ENCODE results near the gene RRP7A. TPM values are rescaled to one million over a fixed set of nuclear protein-coding genes. Genes with fewer than 3 reads are reported as not detected.
"Not testable (repeated sequence)": the region's sequence is repeated elsewhere in the genome, so short reads cannot be mapped to it uniquely, and the experiment has no call there.

Gene RRP7A
- total RNA-seq, 2 donors from 2014 or later, result 28.6 to 79.4 TPM

DNA sequence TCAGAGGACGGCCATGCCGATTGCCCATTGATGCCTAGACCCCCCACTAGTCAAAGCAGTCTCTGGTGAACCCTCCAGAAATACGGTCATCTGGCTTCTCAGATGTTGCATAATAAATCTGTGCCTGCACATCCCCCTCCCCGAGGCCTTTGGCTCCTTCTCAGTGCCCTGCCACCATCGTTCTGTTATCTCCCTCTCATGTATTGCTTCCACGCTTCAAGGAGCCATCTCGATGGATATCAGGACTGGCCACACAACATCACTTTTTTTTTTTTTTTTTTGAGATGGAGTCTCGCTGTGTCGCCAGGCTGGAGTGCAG lies 1.6 kb upstream of the RRP7A start:
- no peaks in the 10 kb centered on the region for H3K27me3 ChIP-seq
- H3K9ac ChIP-seq (ENCODE audit: low read depth in 2 of 2, low read length in 2 of 2), result no peak overlapping the region
- TF ChIP-seq, protein P1, sequence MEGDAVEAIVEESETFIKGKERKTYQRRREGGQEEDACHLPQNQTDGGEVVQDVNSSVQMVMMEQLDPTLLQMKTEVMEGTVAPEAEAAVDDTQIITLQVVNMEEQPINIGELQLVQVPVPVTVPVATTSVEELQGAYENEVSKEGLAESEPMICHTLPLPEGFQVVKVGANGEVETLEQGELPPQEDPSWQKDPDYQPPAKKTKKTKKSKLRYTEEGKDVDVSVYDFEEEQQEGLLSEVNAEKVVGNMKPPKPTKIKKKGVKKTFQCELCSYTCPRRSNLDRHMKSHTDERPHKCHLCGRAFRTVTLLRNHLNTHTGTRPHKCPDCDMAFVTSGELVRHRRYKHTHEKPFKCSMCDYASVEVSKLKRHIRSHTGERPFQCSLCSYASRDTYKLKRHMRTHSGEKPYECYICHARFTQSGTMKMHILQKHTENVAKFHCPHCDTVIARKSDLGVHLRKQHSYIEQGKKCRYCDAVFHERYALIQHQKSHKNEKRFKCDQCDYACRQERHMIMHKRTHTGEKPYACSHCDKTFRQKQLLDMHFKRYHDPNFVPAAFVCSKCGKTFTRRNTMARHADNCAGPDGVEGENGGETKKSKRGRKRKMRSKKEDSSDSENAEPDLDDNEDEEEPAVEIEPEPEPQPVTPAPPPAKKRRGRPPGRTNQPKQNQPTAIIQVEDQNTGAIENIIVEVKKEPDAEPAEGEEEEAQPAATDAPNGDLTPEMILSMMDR (IDR thresholded peaks at IDR 0.05), result no peak
- H3K9me3 ChIP-seq, result no peaks in the 10 kb centered on the region
- intact Hi-C loops (cut with DNase I), result no loop called here
- H3K4me3 ChIP-seq, result no peak overlapping the region
- DNase-seq, result no peak
- H3K36me3 ChIP-seq, result no peaks in the 10 kb centered on the region
- no peak overlapping the region for H3K27ac ChIP-seq
- H3K4me1 ChIP-seq, result no peaks in the 10 kb centered on the region

DNA sequence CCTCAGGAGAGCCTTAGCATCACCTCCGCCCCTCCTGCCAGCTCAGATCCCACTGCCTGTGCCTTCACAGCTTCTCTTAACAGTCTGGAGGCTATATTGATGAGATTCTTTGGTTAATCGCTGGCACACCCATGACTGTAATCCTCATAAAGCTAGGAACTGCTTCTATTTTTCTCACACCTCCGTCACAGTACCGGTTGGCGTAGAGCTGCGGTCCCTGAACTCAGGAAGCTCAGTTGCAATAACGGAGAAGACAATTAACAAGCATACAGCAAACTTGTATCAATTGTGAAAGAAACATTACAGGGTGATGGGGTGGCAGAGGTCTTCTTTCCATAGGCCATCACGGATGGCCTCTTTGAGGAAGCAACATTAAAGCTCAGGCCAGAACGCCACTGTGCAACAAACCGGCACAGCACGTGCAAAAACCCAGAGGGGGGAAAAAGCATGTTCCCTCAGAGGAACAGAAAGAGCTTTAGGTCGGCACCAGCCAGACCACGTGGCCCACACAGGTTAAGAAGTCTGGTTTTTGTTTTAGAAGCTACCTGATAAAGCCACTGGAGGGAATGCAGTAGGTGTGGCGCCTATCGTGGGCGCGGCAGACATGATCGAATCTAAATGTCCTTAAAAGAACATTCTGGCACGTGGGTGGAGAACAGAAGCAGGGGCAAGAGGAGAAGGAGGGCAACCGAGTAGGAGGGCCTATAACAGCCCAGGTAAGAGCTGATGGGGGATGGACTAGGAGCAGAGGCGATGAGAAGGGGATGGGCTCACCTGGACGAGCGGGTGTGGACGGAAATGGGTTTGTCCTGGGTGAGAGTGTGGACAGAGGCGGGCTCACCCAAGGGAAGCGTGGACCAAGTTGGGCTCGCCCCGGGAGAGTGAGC lies 715 bp downstream of the RRP7A start:
- H3K27me3 ChIP-seq; H3K4me1 ChIP-seq; H3K9me3 ChIP-seq; H3K36me3 ChIP-seq; intact Hi-C loops (cut with DNase I): not testable (repeated sequence)
- DNase-seq, result peak; percentile 34
- Histone ChIP-seq H3K4me3 (peak overlapping the region; percentile 92), H3K9ac (ENCODE audit: low read depth in 2 of 2, low read length in 2 of 2) (peak overlapping the region; percentile 66 to 99), H3K27ac (peak overlapping the region; percentile 56)

DNA sequence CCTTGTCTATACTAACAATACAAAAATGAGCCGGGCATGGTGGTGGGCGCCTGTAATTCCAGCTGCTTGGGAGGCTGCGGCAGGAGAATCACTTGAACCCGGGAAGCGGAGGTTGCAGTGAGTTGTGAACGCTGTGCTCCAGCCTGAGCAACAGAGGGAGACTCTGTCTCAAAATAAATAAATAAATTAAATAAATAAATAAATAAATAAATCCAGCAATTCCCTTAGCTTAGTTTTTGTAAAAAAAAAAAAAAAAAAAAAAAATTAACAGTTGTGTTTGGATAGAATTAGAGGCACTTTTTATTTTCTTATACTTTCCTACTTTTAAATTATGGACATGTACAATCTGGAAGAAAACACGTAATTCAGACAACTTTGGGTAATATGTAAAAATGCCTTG lies 2.5 kb downstream of the RRP7A start:
- H3K27me3 ChIP-seq; H3K4me3 ChIP-seq; H3K4me1 ChIP-seq; H3K27ac ChIP-seq; intact Hi-C loops (cut with DNase I); H3K36me3 ChIP-seq; H3K9me3 ChIP-seq; H3K9ac ChIP-seq (ENCODE audit: low read depth in 2 of 2, low read length in 2 of 2); DNase-seq: not testable (repeated sequence)

DNA sequence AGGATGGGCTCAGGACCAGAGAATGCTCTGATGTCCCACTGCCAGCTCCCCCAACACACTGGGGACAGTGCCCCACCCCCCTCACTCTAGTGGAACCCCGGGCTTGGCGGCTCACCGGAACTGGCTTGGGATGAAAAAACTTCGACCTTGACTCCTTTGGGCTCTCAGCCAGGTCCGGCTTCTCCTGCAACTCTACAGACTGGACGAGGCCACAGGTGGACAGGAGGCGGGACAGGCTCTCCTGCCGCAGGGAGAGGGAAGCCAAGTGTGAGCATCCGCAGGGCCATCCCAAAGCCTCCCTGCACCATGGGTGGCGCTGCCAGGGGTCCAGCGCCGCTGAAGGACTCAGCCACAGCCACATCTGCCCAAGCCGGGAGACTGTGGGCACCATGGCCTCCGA lies 3.7 kb downstream of the RRP7A start:
- H3K4me1 ChIP-seq, result peaks cover 4% of the 10 kb centered on the region
- no peaks in the 10 kb centered on the region for H3K27me3 ChIP-seq
- no peak for DNase-seq
- H3K27ac ChIP-seq, result no peak overlapping the region
- H3K9ac ChIP-seq (ENCODE audit: low read depth in 2 of 2, low read length in 2 of 2), result no peak overlapping the region
- TF ChIP-seq, protein P1 (IDR thresholded peaks at IDR 0.05), result no peak
- no peaks in the 10 kb centered on the region for H3K36me3 ChIP-seq
- intact Hi-C loops (cut with DNase I), result no loop called here
- H3K4me3 ChIP-seq, result no peak overlapping the region
- H3K9me3 ChIP-seq, result no peaks in the 10 kb centered on the region

DNA sequence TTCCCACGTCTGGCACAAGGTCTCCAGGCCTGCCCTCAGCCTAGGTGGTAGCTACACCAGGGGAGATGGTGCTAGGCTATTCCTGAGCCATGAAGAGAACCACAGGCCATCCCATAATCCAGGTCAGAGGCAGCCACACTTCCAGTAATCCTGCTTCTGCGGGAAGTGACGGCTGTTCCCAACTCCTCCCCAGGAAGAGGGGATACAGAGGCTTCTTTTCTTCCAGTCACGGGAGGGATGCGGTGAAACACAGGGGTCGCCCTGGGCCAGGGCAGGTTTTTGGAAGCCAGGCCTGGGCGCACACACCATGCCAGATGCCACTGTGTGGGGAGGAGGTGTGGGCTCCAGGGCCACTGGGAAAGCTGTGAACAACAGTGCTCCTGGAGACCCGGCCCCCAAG lies 4.3 kb downstream of the RRP7A start:
- DNase-seq; H3K4me1 ChIP-seq; H3K9ac ChIP-seq (ENCODE audit: low read depth in 2 of 2, low read length in 2 of 2); H3K9me3 ChIP-seq; H3K27ac ChIP-seq; intact Hi-C loops (cut with DNase I); H3K4me3 ChIP-seq; H3K36me3 ChIP-seq; H3K27me3 ChIP-seq: not testable (repeated sequence)

DNA sequence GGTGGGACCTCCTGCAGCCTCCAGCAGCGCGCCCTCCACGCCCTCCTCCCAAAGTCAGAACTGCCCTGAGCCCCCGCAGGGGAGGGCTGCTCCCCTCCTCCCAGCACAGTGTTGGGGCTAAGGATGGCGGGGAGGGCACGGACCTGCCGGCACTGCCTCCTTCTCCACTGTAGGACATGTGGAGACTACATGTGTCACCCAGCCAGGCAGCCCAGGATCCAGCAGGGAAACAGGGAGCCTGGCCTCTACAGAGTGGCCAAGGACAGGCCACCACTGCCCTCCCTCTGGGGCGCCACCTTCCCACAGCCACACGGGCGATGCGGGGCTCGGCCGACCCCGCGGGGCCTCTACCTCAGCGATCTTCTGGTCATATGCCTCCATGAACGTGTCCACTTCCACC lies 5.3 kb downstream of the RRP7A start:
- H3K27me3 ChIP-seq; H3K9ac ChIP-seq (ENCODE audit: low read depth in 2 of 2, low read length in 2 of 2); H3K36me3 ChIP-seq; H3K4me1 ChIP-seq; intact Hi-C loops (cut with DNase I); H3K4me3 ChIP-seq; DNase-seq; H3K27ac ChIP-seq; H3K9me3 ChIP-seq: not testable (repeated sequence)

DNA sequence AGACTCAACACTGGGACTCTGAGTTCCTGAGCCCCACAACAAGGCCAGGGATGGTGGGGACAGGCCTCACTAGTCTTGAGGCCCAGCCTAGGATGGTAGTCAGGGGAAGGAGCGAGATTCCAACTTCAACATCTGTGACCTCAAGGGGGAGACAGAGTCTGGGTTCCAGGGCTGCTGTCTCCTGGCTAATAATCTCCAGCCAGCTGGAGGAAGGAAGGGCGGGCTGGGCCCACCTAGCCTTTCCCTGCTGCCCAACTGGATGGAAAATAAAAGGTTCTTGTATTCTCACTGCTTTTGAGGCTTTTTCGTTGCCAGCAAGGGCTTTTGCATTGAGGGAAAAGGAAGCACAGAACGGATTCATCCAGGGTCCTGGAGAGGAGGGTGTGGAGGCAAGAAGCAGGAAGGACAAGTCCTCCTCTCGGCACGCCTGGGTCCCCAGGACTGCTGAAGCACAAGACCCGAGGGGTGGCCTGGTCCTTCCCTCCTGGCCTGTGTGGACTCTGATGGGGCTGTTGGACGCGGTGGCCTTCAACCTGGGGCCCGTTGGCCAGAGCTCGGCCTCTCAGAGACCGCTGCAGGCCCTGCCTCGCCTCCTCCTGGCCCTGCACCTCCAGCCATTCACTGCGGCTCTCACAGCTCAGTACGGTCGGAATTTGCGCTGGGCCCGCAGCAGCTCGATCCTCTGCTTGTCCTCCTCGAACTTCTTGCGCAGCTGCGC lies 7.2 kb downstream of the RRP7A start:
- DNase-seq; H3K36me3 ChIP-seq; intact Hi-C loops (cut with DNase I): not testable (repeated sequence)

DNA sequence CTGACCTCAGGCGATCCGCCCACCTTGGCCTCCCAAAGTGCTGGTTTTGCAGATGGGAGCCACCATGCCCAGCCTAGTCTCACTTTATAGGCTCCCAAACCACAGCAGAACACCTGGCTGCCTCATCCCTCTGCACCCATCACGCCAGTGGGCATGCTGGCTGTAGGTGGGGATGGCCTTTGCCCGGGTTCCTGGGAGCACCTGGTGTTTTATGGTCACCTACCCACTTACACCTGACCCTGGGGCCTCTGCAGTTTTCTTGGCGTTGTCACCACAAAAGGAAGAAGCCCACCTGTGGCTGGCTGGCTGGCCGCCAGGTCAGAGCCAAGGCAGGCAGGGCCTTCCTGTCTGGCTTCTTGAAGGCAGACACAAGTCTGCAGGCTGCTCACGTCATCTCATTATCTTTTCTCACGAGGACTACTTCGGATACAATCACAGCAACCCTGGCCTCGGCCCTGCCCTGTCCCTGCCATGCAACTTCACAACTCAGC lies 8.2 kb downstream of the RRP7A start:
- peak; percentile 56 for DNase-seq
- Histone ChIP-seq H3K9ac (ENCODE audit: low read depth in 2 of 2, low read length in 2 of 2) (no peak overlapping the region), H3K4me3 (no peak overlapping the region), H3K27ac (no peak overlapping the region), H3K27me3 (no peaks in the 10 kb centered on the region), H3K36me3 (no peaks in the 10 kb centered on the region), H3K4me1 (peaks cover 4% of the 10 kb centered on the region), H3K9me3 (no peaks in the 10 kb centered on the region)
- TF ChIP-seq, protein P1 (IDR thresholded peaks at IDR 0.05), result no peak
- intact Hi-C loops (cut with DNase I), result no loop called here

More for the DNA sequence above, 7.2 kb downstream of the RRP7A start:
- H3K27ac ChIP-seq, H3K4me1 ChIP-seq, H3K9me3 ChIP-seq, H3K27me3 ChIP-seq, H3K4me3 ChIP-seq: not testable (repeated sequence)
- H3K9ac ChIP-seq (ENCODE audit: low read depth in 2 of 2, low read length in 2 of 2), result peak overlapping the region in 1 of 2 donors; percentile 50

Measured in colonic mucosa (tissue), 4 donors.